OCI-LY3 (cell line): ENCODE data around the gene GJA4.

ENCODE experiments used
- EZH2phosphoT487 ChIP-seq: fragments of 200-600 bp; shearing (Covaris generic); IDR thresholded peaks from 2 replicates; pipeline ENCODE4 v1.6.1; 2018; ENCODE audit warnings: antibody characterized with exemption, mixed run types, low read depth
- TF ChIP-seq, protein P1 (sequence below): fragments of 200-600, 300-600 bp; sonication (generic); IDR thresholded peaks from 2 replicates; pipeline ENCODE4 v1.5.1; 2014; ENCODE audit warnings: antibody characterized with exemption, low read length, low read depth

DNA sequence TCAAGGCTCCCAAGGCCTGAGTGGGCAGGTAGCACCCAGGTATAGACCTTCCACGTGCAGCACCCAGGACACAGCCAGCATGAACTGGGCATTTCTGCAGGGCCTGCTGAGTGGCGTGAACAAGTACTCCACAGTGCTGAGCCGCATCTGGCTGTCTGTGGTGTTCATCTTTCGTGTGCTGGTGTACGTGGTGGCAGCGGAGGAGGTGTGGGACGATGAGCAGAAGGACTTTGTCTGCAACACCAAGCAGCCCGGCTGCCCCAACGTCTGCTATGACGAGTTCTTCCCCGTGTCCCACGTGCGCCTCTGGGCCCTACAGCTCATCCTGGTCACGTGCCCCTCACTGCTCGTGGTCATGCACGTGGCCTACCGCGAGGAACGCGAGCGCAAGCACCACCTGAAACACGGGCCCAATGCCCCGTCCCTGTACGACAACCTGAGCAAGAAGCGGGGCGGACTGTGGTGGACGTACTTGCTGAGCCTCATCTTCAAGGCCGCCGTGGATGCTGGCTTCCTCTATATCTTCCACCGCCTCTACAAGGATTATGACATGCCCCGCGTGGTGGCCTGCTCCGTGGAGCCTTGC, 31.5 kb upstream of the GJA4 start:
- TF ChIP-seq, protein P1, sequence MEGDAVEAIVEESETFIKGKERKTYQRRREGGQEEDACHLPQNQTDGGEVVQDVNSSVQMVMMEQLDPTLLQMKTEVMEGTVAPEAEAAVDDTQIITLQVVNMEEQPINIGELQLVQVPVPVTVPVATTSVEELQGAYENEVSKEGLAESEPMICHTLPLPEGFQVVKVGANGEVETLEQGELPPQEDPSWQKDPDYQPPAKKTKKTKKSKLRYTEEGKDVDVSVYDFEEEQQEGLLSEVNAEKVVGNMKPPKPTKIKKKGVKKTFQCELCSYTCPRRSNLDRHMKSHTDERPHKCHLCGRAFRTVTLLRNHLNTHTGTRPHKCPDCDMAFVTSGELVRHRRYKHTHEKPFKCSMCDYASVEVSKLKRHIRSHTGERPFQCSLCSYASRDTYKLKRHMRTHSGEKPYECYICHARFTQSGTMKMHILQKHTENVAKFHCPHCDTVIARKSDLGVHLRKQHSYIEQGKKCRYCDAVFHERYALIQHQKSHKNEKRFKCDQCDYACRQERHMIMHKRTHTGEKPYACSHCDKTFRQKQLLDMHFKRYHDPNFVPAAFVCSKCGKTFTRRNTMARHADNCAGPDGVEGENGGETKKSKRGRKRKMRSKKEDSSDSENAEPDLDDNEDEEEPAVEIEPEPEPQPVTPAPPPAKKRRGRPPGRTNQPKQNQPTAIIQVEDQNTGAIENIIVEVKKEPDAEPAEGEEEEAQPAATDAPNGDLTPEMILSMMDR = no peak
- TF ChIP-seq EZH2phosphoT487 = no peak
